HG03025 (cell line): ENCODE data around the gene ZRSR2.

Experiments
- ATAC-seq: cut with Tn5 transposase; IDR thresholded peaks from one replicate; pipeline ENCODE4 v1.9.1; 2021; ENCODE audit warnings: mild to moderate bottlenecking, moderate library complexity; ENCODE audit not compliant: unreplicated experiment, low FRiP score

The ZRSR2 gene

GRCh38 chrX:15843960-15844359 is 53.7 kb downstream of the ZRSR2 start:
- no peak for ATAC-seq

GRCh38 chrX:15848576-15848975 is 58.3 kb downstream of the ZRSR2 start:
- no peak for ATAC-seq

- ATAC-seq: no peak
Measured at GRCh38 chrX:15849555-15849954, 59.3 kb downstream of the ZRSR2 start.

- no peak for ATAC-seq
Measured at GRCh38 chrX:15853586-15854079, 63.3 kb downstream of the ZRSR2 start.

- peak; percentile 34 for ATAC-seq
Measured at GRCh38 chrX:15854080-15854655, 63.9 kb downstream of the ZRSR2 start.

GRCh38 chrX:15854712-15855567 is 64.7 kb downstream of the ZRSR2 start, which contains the start of gene AP1S2:
TSS of gene AP1S2 (minus strand) at chrX:15854813. CDS start at chrX:15852524, 2,289 bp downstream.
- peak; percentile 98 for ATAC-seq

- ATAC-seq: no peak
Measured at GRCh38 chrX:15855568-15856221, 65.4 kb downstream of the ZRSR2 start.

GRCh38 chrX:15856222-15856587 is 65.9 kb downstream of the ZRSR2 start:
- no peak for ATAC-seq

GRCh38 chrX:15856636-15857035 is 66.4 kb downstream of the ZRSR2 start:
- ATAC-seq: no peak

- ATAC-seq: no peak
Measured at GRCh38 chrX:15858051-15858450, 67.8 kb downstream of the ZRSR2 start.

GRCh38 chrX:15860921-15861320 is 70.6 kb downstream of the ZRSR2 start:
- ATAC-seq: no peak

- no peak for ATAC-seq
Measured at GRCh38 chrX:15864023-15864422, 73.7 kb downstream of the ZRSR2 start.

- ATAC-seq: no peak
Measured at GRCh38 chrX:15864629-15865028, 74.3 kb downstream of the ZRSR2 start.

- ATAC-seq: no peak
Measured at GRCh38 chrX:15866147-15866546, 75.9 kb downstream of the ZRSR2 start.

GRCh38 chrX:15869695-15870094 is 79.4 kb downstream of the ZRSR2 start:
- ATAC-seq: no peak

- ATAC-seq: no peak
Measured at GRCh38 chrX:15870310-15870709, 80.0 kb downstream of the ZRSR2 start.
